ENCODE data around the gene ABCA7. TPM values are rescaled to one million over a fixed set of nuclear protein-coding genes. Genes with fewer than 3 reads are reported as not detected.

Gene ABCA7
- total and polyA plus RNA-seq, 2 of the 13 experiments (the other 11 are each of a cell fraction or from before 2014, with no cell fraction given): 4.4 to 32.4 TPM

DNA sequence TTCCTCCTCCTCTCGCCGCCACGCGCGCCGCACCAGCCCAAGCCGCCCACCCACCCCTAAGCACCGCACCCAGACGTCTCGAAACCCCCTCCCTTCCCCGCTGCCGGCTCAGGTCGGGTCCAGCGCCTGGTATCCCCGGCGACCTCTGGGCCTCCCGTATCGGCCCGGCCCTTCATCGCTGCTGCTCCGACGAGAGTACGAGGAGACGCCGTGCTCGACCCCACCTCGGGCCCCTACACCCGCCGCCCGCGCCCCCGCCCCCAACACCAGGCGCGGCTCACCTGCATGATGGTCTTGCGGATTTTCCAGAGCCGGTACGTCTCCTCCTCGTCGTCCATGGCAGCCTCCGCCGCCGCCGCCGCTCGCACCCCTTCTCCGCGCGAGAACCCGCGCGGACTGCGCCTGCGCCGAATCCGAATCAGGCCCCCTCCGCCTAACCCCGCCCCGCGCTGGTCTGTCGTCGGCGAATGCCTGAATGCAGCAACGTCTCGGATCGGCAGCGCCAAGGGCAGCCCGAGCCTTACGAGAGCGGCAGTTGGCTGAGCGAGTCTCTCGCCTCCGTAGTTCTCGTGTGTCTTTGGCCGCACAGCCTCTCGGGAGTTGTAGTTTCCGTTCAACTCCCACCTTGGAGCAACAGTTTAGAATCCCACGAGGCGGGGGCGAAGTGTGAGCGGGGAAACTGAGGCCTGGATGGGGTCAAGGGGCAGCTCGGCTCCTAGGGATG, 55.2 kb downstream of the ABCA7 start, which contains the start of gene POLR2E (continued):
- TF ChIP-seq HCFC1 (IDR thresholded peaks at IDR 0.05; ENCODE audit: low read depth, low read length) (peak; percentile 96), PAF1 (CRISPR knock-in tag; IDR thresholded peaks at IDR 0.05) (no peak), ZNF670 (CRISPR knock-in tag; IDR thresholded peaks at IDR 0.05; ENCODE audit: borderline replicate concordance) (peak; percentile 49; the same call in 1 of the 2 replicates), ZNF3 (CRISPR knock-in tag; IDR thresholded peaks at IDR 0.05) (no peak), ZSCAN21 (CRISPR knock-in tag; IDR thresholded peaks at IDR 0.05; ENCODE audit: borderline replicate concordance) (no peak), TEAD2 (CRISPR knock-in tag; IDR thresholded peaks at IDR 0.05) (no peak), KDM2A (CRISPR knock-in tag; IDR thresholded peaks at IDR 0.05; ENCODE audit: borderline replicate concordance, low read depth) (peak; percentile 77), DR1 (CRISPR knock-in tag; IDR thresholded peaks at IDR 0.05) (peak; percentile 33; the same call in 1 of the 2 replicates), ASH2L (IDR thresholded peaks at IDR 0.05; ENCODE audit: insufficient read length, low read depth, low read length) (peak; percentile 80), FOXA3 (CRISPR knock-in tag; IDR thresholded peaks at IDR 0.05) (peak; percentile 70), POLR2G (IDR thresholded peaks at IDR 0.05; ENCODE audit: low read depth, low read length) (peak; percentile 91), ERF (CRISPR knock-in tag; IDR thresholded peaks at IDR 0.05) (peak; percentile 64; the same call in 1 of the 2 replicates), DMAP1 (CRISPR knock-in tag; IDR thresholded peaks at IDR 0.05) (peak; percentile 45; the same call in 1 of the 2 replicates), PHF5A (CRISPR knock-in tag; IDR thresholded peaks at IDR 0.05; ENCODE audit: low read depth, unreplicated experiment) (no peak)
- TF ChIP-seq, protein P1, sequence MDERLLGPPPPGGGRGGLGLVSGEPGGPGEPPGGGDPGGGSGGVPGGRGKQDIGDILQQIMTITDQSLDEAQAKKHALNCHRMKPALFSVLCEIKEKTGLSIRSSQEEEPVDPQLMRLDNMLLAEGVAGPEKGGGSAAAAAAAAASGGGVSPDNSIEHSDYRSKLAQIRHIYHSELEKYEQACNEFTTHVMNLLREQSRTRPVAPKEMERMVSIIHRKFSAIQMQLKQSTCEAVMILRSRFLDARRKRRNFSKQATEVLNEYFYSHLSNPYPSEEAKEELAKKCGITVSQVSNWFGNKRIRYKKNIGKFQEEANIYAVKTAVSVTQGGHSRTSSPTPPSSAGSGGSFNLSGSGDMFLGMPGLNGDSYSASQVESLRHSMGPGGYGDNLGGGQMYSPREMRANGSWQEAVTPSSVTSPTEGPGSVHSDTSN (CRISPR knock-in tag; IDR thresholded peaks at IDR 0.05): no peak
- TF ChIP-seq, protein P2, sequence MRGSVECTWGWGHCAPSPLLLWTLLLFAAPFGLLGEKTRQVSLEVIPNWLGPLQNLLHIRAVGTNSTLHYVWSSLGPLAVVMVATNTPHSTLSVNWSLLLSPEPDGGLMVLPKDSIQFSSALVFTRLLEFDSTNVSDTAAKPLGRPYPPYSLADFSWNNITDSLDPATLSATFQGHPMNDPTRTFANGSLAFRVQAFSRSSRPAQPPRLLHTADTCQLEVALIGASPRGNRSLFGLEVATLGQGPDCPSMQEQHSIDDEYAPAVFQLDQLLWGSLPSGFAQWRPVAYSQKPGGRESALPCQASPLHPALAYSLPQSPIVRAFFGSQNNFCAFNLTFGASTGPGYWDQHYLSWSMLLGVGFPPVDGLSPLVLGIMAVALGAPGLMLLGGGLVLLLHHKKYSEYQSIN (CRISPR knock-in tag; IDR thresholded peaks at IDR 0.05; ENCODE audit: borderline replicate concordance): no peak
- TF ChIP-seq, protein P3, sequence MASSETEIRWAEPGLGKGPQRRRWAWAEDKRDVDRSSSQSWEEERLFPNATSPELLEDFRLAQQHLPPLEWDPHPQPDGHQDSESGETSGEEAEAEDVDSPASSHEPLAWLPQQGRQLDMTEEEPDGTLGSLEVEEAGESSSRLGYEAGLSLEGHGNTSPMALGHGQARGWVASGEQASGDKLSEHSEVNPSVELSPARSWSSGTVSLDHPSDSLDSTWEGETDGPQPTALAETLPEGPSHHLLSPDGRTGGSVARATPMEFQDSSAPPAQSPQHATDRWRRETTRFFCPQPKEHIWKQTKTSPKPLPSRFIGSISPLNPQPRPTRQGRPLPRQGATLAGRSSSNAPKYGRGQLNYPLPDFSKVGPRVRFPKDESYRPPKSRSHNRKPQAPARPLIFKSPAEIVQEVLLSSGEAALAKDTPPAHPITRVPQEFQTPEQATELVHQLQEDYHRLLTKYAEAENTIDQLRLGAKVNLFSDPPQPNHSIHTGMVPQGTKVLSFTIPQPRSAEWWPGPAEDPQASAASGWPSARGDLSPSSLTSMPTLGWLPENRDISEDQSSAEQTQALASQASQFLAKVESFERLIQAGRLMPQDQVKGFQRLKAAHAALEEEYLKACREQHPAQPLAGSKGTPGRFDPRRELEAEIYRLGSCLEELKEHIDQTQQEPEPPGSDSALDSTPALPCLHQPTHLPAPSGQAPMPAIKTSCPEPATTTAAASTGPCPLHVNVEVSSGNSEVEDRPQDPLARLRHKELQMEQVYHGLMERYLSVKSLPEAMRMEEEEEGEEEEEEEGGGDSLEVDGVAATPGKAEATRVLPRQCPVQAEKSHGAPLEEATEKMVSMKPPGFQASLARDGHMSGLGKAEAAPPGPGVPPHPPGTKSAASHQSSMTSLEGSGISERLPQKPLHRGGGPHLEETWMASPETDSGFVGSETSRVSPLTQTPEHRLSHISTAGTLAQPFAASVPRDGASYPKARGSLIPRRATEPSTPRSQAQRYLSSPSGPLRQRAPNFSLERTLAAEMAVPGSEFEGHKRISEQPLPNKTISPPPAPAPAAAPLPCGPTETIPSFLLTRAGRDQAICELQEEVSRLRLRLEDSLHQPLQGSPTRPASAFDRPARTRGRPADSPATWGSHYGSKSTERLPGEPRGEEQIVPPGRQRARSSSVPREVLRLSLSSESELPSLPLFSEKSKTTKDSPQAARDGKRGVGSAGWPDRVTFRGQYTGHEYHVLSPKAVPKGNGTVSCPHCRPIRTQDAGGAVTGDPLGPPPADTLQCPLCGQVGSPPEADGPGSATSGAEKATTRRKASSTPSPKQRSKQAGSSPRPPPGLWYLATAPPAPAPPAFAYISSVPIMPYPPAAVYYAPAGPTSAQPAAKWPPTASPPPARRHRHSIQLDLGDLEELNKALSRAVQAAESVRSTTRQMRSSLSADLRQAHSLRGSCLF (CRISPR knock-in tag; IDR thresholded peaks at IDR 0.05; ENCODE audit: borderline replicate concordance): no peak
- TF ChIP-seq, protein P4, sequence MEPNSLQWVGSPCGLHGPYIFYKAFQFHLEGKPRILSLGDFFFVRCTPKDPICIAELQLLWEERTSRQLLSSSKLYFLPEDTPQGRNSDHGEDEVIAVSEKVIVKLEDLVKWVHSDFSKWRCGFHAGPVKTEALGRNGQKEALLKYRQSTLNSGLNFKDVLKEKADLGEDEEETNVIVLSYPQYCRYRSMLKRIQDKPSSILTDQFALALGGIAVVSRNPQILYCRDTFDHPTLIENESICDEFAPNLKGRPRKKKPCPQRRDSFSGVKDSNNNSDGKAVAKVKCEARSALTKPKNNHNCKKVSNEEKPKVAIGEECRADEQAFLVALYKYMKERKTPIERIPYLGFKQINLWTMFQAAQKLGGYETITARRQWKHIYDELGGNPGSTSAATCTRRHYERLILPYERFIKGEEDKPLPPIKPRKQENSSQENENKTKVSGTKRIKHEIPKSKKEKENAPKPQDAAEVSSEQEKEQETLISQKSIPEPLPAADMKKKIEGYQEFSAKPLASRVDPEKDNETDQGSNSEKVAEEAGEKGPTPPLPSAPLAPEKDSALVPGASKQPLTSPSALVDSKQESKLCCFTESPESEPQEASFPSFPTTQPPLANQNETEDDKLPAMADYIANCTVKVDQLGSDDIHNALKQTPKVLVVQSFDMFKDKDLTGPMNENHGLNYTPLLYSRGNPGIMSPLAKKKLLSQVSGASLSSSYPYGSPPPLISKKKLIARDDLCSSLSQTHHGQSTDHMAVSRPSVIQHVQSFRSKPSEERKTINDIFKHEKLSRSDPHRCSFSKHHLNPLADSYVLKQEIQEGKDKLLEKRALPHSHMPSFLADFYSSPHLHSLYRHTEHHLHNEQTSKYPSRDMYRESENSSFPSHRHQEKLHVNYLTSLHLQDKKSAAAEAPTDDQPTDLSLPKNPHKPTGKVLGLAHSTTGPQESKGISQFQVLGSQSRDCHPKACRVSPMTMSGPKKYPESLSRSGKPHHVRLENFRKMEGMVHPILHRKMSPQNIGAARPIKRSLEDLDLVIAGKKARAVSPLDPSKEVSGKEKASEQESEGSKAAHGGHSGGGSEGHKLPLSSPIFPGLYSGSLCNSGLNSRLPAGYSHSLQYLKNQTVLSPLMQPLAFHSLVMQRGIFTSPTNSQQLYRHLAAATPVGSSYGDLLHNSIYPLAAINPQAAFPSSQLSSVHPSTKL (CRISPR knock-in tag; IDR thresholded peaks at IDR 0.05): no peak; the same call in 1 of the 2 replicates

Data from HepG2 (cell line).